ENCODE data around the gene IRF2BPL.
"Not testable (repeated sequence)": the region's sequence is repeated elsewhere in the genome, so short reads cannot be mapped to it uniquely, and the experiment has no call there.

The IRF2BPL gene

GRCh38 chr14:77033622-77034589 lies 5.4 kb upstream of the IRF2BPL start:
- peak; percentile 80 for DNase-seq (ENCODE audit: low spot score)

GRCh38 chr14:77032844-77033621 lies 4.5 kb upstream of the IRF2BPL start:
- peak; percentile 92 for DNase-seq (ENCODE audit: low spot score)

DNA sequence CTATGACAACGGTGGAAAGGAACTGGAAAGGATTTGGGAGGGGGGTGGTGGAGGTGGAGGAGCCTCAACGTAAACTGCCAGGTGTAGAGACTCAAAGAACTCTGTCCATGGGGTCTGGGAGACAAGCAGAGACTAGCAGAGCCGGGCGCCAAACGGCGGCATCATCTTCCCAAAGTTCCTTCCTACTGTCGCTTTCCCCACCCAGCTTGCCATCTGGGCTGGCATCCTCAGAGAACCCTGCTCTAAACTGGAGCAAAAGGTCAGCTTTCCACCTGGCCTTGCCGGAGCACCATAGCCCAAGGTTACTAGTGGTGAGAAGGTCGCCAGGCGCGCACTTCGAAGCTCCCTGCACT lies 4.0 kb upstream of the IRF2BPL start:
- no peak for DNase-seq (ENCODE audit: low spot score)

DNA sequence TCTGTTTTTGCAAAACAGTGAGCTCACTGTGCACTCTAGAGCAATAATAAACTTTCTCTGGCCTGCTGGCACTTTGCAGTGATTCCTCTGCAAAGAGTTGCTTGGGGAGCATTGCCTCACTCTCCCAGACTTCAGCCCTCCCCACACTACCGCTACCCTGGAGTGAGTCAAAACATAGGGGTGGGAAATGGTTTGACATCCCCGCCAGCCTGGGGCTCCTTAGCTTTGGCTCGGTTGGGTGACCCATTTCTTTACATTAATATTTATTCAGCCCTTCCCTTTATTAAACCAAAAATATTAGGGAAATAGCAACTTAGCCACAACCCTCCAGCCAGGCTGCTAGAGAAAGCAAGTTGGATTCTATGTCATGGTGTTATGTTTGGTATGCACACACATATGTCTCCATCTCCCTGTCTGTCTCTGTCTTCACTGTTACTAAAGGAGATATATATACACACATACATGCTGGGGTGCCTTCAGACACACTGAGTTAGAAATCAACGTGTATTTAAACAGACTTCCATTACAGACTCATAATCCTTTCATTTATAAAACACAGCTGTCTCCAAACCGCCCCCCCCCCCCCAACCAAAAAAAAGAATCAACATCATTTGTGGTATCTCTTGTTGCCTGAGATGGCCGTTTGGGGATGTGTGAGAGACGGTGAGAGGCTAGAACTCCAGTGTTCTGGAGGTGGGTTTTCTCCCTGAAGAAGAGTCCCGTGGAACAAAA lies 3.4 kb upstream of the IRF2BPL start:
- DNase-seq (ENCODE audit: low spot score): no peak

DNA sequence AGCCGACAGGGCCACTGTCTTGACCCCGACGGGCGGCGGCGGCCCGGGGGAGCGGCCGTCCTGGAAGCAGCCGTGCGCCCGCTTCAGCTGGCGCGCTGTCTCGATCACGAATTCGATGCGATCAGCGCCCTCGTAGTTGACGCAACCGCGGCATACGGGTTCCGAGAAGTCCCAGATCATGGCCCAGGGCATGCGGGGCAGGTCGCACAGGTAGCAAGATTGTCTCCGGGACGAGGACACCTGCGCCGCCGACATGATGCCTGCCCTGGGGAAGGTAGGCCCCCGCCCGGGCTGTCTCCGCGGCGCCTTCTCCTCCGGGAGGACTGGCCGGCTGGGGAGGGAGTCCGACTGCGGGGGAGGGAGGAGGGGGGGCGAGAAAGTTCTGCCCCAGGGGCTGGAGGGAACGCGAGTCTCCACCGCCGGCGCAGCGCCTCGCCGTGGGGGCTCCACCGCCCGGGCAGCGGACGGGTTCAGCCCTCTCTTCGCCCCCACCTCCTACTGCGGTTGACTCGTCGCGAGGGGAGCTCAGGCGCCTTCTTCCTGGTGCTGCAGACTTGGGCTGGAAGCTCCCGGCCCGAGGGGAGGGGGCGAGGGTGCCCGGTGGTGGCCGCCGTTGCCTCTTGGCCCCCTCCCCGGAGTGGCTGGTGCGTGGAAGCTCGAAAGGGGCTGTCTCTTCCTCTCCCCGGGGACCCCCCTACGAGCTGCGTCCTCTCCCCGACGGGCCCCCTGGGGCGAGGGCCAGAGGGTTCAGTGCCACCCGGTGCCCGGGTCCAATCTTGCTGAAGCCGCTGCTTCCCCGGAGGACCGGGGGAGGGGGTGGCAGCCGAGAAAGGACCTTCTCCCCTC lies 747 bp downstream of the IRF2BPL start:
- peak; percentile 49 for DNase-seq (ENCODE audit: low spot score)

DNA sequence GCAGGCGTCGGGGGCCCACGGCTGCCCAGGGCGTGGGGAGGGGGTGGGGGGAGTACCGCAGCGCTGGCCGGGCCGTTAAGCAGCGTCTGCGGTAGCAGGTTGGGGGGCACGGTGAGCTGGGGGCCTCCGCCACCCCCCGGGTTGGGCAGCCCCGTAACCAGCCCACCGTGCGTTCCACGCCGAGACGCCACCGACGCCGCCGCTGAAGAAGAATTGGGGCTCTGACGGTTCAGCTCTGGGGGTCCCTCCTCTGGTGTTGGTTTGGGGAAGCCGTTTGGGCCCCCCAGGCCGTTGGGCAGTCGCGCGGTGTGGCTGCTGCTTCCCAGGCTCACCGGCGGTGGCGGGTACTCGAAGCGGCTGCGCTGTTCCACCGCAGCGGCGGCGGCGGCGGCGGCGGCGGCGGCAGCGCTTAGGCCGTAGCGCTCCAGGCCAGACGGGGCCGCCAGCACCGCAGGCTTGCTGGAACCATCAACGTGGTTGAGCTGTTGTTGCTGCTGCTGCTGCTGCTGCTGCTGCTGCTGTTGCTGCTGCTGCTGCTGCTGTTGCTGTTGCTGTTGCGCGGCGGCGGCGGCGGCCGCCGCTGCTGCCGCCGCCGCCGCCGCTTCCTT lies 1.5 kb downstream of the IRF2BPL start:
- DNase-seq (ENCODE audit: low spot score): peak; percentile 52

DNA sequence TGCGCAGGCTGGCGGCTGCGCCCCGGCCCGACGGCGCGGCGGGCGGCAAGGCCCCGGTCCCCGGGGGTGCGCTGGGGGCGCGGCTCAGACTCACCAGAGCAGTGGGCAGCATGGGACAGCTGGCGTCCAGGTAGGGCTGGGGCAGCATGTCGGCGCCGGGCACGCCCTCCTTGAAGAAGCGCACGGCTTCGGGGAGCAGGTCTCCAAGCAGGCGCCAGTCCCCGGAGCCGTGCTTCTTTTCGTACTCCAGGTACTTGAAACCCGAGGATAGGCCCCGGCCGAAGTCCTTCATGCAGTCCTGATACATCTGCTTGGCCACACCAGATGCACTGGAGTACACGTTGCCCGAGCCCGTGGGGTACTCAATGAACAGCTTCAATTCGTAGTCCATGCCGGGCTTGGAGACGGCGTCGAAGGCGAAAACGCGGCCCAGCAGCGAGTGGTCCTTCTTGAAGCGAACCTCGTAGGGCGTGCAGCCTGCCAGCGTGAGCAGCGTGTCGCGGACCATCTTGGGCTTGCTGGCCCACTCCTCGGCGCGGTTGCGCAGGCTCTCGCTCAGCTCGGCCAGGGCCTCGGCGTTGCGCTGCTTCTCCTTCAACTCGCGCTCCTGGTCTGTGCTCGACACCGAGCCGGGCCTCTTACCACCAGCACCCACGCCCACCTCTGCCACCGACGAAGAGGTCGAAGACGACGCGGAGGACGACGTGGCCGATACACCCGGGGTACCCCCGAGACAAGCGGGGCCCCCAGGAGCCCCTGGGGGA lies 2.2 kb downstream of the IRF2BPL start:
- peak; percentile 44 for DNase-seq (ENCODE audit: low spot score)

DNA sequence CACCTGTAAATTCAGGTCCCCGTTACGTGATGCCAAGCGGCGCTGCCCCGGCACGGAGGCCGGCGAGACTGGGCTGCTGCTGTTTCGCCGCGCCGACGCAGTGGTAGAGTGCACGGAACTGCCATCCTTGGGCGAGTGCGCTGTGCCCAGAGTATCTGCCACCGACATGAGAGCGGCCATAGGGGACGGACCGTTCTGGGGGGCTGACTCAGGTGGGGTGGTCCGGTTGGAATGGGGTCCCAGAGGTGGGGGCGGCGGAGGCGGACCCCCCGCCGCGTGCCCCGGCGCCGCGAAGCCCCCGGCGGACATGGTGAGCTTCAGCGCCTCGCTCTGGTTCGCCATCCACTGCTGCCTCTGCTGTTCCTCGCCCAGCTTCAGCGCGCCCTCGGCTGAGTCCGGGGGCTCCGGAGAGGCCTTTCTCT lies 2.8 kb downstream of the IRF2BPL start:
- no peak for DNase-seq (ENCODE audit: low spot score)

DNA sequence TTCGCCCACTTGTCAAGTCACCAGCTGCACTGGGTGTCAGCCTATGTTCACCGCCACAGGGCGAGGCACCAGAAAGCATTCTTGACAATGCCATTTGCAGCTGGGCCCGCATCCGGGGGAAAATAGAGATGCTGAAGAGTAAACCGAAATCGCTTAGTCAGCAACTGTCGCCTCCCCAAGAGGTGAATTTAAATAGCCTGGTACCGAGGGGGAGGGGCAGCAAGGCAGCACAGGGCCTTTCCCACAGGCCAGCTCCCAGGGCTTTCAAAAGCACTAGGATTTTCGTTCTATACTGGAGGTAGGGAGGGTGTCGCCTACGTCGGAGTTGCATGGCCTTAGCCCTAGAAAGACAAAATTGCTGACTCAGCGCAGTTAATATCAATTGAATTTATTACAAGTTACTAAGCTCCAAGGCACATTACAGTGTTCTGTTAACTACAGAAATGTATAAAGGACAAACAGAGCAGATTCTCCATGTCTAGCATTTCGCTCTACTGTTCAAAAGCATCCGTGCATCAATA lies 4.3 kb downstream of the IRF2BPL start:
- no peak for DNase-seq (ENCODE audit: low spot score)

- peak; percentile 79 for DNase-seq (ENCODE audit: low spot score)
Observed at GRCh38 chr14:77023001-77023996, 5.2 kb downstream of the IRF2BPL start.

GRCh38 chr14:77022236-77022852 lies 6.2 kb downstream of the IRF2BPL start:
- DNase-seq (ENCODE audit: low spot score): no peak

DNA sequence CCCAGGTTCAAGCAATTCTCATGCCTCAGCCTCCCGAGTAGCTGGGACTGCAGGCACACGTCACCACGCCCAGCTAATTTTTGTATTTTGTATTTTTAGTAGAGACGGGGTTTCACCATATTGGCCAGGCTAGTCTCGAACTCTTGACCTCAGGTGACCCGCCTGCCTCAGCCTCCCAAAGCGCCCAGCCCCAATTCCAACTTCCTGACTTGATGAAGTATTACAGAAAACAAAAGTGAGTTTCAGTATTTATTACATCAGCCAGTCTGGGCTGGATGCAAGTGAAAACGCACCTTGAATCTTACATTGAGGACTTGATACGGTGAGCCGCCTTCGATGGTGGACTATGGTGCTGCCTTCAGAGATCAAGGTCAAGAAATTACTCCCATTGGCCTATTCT lies 7.1 kb downstream of the IRF2BPL start:
- DNase-seq (ENCODE audit: low spot score): not testable (repeated sequence)

DNA sequence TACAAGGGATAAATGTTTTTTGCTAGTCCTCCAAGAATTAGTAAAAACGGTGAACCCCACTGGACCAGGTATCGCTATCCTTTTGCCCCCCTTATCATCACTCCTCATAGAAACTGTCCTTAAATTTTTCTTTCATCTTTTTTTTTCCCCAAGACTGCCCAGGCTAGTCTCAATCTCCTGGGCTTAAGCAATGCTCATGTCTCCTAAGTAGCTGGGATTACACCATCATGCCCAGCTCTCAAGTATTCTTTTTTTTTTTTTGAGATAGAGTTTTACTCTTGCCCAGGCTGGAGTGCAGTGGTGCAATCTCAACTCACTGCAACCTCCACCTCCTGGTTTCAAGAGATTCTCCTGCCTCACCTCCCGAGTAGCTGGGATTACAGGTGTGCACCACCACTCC lies 9.7 kb downstream of the IRF2BPL start:
- no peak for DNase-seq (ENCODE audit: low spot score)

- no peak for DNase-seq (ENCODE audit: low spot score)
Observed at GRCh38 chr14:77017666-77018065, 10.8 kb downstream of the IRF2BPL start.

- DNase-seq (ENCODE audit: low spot score): no peak
Observed at GRCh38 chr14:77014734-77015133, 13.8 kb downstream of the IRF2BPL start.

DNA sequence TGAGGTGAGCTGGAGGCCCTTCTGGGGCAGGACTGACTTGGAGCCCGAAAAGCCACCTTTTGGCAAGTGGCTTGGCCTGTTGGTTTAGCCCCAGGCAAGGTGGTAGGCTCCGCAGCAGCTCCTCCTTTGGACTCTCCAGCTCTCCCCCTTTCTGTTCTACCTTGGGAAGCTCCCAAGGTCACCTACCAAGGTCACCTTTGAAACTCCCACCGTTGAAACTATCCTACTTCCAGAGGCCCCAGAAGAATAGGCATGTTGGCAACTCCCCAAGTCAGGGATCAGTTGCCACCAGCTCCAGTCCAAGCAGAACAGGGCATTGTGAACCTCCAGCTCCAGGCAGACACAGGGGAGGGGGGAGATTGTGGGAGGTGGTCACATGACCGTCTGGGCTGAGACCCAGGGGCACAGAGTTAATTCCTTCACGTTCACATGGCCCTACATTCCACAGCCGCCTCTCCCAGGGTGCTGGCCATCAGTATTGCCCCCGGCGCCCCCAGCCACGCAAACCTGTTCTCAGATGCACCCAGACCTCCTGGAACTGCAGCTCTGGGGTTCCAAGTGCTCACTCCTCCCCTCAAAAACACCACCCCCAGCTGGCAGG lies 14.4 kb downstream of the IRF2BPL start:
- peak; percentile 23 for DNase-seq (ENCODE audit: low spot score)

GRCh38 chr14:77012193-77012765 lies 16.2 kb downstream of the IRF2BPL start:
- no peak for DNase-seq (ENCODE audit: low spot score)

Data from cerebellar cortex (tissue), 1 donor.